Tibial artery (tissue), 4 donors: ENCODE measurements around the gene ROBO1.

ENCODE experiments used
- DNase-seq, 2 donors: peaks; one replicate each; pipeline ENCODE4 v3.0.0-alpha.2; 2019
- H3K27ac ChIP-seq, 2 donors: fragments of 200-600 bp; sonication (generic) in 1 of 2; 1 replicate in 1 of 2; 2 replicates in 1 of 2; pipeline ENCODE4 v1.5.1; 2018 to 2019; ENCODE audit warnings: mild to moderate bottlenecking in 1 of 2
- H3K27me3 ChIP-seq, 2 donors: fragments of 200-600 bp; sonication (generic) in 1 of 2; one replicate each; pipeline versions ENCODE4 v1.5.1 to v1.6.0; 2016 to 2019
- H3K36me3 ChIP-seq, 3 donors: fragments of 200-600 bp; sonication (generic) in 2 of 3; one replicate each; pipeline ENCODE4 v1.5.1; 2016 to 2019; ENCODE audit warnings: mild to moderate bottlenecking in 2 of 3
- H3K4me1 ChIP-seq, 4 donors: fragments of 200-600 bp; sonication (generic) in 2 of 4; 1 replicate in 3 of 4; 2 replicates in 1 of 4; pipeline ENCODE4 v1.5.1; 2016 to 2019
- H3K4me3 ChIP-seq, 2 donors: fragments of 200-600 bp; sonication (generic) in 1 of 2; 1 replicate in 1 of 2; 2 replicates in 1 of 2; pipeline ENCODE4 v1.5.1; 2018 to 2019; ENCODE audit warnings: mild to moderate bottlenecking in 2 of 2
- H3K9me3 ChIP-seq, 3 donors: fragments of 200-600 bp; sonication (generic) in 1 of 3; one replicate each; pipeline ENCODE4 v1.5.1; 2016 to 2019
- intact Hi-C: fragments of 100-400 bp; cut with DNase I; formaldehyde crosslinking; loops from one replicate; pipeline ENCODE4 v1.15.0; 2023; ENCODE audit warnings: low total_unique reads
- TF ChIP-seq, protein P1 (sequence below), 2 experiments: fragments of 200-600 bp in 1 of 2; fragments of 450-650 bp in 1 of 2; IDR thresholded peaks; one replicate each; pipeline ENCODE4 v1.5.1; 2017 to 2019; ENCODE audit warnings: antibody characterized with exemption in 2 of 2, mild to moderate bottlenecking in 1 of 2, moderate library complexity in 1 of 2

The ROBO1 gene

DNA sequence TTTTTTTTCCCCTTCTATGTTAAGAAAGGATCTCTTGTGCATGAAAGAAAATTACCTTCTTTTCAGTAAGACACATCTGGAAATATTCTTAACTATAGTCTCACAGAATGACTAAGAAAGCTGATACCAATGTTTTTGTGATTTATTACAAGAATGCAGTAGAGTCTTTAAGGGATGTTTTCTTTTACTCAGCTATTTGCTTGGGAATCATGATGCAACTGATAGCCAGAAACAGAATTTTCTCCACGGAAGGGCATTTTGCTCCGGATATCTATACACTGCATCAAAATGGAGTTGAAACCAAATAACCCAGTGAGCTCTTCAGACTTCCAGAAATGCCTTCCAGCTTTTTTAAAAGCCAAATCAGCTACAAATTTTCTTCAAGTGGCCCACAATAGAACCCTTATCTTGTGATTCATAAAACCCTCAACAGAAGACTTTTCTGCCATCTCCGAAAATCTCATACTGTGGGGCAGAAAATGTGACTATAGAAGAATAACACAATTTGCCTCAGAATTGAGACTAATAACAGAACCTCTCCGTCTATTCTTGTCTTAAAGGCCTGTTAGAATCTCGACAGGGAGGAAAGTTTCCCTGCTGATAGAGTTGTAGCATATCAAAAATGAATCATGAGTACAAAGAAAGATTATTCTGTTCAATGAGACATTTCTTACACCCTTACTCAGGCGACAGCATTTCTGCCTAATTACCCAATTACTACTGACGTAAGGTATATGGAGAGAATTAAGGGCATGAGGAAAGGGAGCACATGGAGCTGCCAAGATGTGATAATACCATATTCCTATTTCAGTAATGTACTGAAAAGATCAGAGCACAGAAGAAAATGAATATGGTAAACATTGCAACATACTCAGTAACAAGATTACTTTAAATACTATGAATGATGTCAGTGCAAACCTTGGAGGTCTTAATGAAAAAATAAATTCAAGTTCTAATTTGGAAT is 900.1 kb downstream of the ROBO1 start:
- no peak overlapping the region for H3K4me3 ChIP-seq
- H3K9me3 ChIP-seq: no peaks in the 10 kb centered on the region
- H3K36me3 ChIP-seq: no peaks in the 10 kb centered on the region
- no peak overlapping the region for H3K27ac ChIP-seq
- TF ChIP-seq, protein P1, sequence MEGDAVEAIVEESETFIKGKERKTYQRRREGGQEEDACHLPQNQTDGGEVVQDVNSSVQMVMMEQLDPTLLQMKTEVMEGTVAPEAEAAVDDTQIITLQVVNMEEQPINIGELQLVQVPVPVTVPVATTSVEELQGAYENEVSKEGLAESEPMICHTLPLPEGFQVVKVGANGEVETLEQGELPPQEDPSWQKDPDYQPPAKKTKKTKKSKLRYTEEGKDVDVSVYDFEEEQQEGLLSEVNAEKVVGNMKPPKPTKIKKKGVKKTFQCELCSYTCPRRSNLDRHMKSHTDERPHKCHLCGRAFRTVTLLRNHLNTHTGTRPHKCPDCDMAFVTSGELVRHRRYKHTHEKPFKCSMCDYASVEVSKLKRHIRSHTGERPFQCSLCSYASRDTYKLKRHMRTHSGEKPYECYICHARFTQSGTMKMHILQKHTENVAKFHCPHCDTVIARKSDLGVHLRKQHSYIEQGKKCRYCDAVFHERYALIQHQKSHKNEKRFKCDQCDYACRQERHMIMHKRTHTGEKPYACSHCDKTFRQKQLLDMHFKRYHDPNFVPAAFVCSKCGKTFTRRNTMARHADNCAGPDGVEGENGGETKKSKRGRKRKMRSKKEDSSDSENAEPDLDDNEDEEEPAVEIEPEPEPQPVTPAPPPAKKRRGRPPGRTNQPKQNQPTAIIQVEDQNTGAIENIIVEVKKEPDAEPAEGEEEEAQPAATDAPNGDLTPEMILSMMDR (IDR thresholded peaks at IDR 0.05): no peak
- H3K4me1 ChIP-seq: peaks cover 0 to 13% (median 2%) of the 10 kb centered on the region in 4 donors
- intact Hi-C loops: no loop called here
- H3K27me3 ChIP-seq: no peaks in the 10 kb centered on the region
- no peak for DNase-seq

DNA sequence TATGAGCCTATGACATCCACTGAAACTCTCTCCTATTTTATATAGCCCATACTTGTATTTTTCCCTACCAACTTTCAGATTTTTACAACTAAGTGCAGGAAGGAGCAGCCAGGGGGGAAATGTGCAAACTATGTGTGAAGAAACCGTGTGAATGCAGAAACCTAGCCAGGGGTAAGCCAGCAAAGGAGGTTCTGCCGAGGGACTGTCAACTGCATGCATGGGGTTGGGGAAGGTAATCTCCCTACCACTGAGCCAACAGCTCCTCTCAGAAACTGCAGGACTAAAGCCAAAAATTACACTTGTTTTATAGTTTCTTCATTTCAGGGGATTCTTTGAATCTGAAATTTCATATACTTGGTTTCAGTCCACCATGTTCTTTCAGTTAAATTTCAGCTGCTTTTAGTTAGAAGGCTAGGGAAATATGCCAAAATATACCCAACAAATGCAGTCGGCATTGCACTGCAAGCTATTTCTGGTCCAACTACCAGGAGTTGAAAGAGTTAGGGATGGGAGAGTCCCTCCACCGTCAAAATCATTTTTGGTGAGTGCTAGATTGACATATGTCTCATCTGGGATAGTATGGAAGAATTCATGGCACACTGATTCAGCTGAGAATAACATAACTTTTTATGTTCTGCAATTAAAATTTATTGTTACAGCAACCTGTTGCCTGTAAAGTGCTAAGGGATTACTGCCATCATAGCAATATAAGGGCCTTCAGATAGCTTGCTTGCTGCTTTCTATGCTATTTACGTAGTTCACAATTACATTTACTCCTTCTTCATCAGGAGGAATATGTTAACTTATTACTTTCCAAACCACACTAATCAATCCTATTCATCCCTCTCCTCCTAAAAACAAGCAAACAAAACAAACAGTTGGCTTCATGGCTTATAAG is 904.2 kb downstream of the ROBO1 start:
- intact Hi-C loops: no loop called here
- H3K27me3 ChIP-seq: no peaks in the 10 kb centered on the region
- TF ChIP-seq, protein P1 (IDR thresholded peaks at IDR 0.05): no peak
- H3K9me3 ChIP-seq: no peaks in the 10 kb centered on the region
- no peak overlapping the region for H3K4me3 ChIP-seq
- no peak overlapping the region for H3K27ac ChIP-seq
- no peaks in the 10 kb centered on the region for H3K36me3 ChIP-seq
- no peak for DNase-seq
- H3K4me1 ChIP-seq: peaks cover 0 to 13% (median 2%) of the 10 kb centered on the region in 4 donors

DNA sequence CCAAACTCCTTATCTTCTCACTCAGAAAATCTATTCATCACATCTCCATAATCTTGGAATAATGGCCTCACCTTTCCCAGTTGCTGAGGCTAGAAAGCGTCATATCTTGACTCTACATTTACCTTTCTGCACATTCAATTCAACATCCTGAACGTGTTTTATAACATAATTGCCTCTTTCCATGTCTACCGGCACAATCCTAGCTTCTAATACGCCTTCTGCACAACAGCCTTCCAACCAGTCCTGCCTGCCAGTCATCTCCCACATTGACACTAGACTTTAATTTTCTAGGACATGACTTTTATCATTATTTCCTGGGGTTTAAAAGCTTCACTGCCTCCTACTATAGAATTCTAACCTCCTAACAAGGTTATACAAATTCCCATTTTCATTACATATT is 906.6 kb downstream of the ROBO1 start:
- no peaks in the 10 kb centered on the region for H3K27me3 ChIP-seq
- no peak overlapping the region for H3K4me3 ChIP-seq
- TF ChIP-seq, protein P1 (IDR thresholded peaks at IDR 0.05): no peak
- intact Hi-C loops: no loop called here
- no peaks in the 10 kb centered on the region for H3K9me3 ChIP-seq
- H3K36me3 ChIP-seq: no peaks in the 10 kb centered on the region
- no peak overlapping the region for H3K27ac ChIP-seq
- peaks cover 0 to 5% (median 2%) of the 10 kb centered on the region in 4 donors for H3K4me1 ChIP-seq
- DNase-seq: no peak

DNA sequence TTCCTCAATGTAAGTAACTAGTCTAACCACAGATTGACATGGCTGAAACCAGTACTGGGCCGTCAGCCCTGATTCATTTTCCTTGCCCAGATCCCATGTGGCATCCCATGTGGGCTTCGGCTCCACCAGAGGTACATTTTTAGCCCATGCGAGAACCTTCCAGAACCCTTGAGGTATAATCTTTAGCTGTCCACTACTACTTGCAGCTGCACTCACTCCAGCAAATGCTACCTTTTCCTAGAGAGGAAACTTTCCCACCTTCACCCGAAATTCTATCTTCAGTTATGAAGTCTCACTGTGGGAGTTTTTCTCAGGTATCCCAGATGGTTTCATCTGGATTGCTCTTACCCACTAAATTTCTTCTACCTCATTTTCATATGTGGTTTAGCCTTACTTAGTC is 907.2 kb downstream of the ROBO1 start:
- H3K27me3 ChIP-seq: no peaks in the 10 kb centered on the region
- H3K4me1 ChIP-seq: peaks cover 0 to 5% (median 2%) of the 10 kb centered on the region in 4 donors
- no peak overlapping the region for H3K4me3 ChIP-seq
- intact Hi-C loops: no loop called here
- no peaks in the 10 kb centered on the region for H3K36me3 ChIP-seq
- TF ChIP-seq, protein P1 (IDR thresholded peaks at IDR 0.05): no peak
- no peaks in the 10 kb centered on the region for H3K9me3 ChIP-seq
- H3K27ac ChIP-seq: no peak overlapping the region
- DNase-seq: no peak

DNA sequence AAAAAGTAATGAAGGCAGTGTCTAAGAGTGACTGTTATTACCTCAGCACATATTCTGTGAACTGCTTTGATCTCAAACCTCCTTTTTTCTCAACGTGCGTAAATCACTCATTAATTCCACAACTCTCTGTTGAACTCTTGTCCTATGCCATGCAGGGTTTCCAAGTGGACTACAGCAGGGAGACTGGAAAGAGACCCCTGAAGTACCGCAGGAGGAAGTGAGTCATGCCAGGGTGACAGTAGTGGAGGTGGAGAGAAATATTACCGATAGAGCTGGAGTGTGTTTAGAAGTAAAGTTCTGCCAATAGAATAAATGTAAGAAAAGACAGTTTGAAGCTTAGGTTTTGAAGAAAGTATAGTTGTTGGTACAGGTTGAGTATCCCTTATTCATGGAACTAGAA is 908.9 kb downstream of the ROBO1 start:
- peaks cover 0 to 8% (median 1%) of the 10 kb centered on the region in 4 donors for H3K4me1 ChIP-seq
- H3K36me3 ChIP-seq: no peaks in the 10 kb centered on the region
- H3K27ac ChIP-seq: no peak overlapping the region
- intact Hi-C loops: no loop called here
- H3K4me3 ChIP-seq: no peak overlapping the region
- TF ChIP-seq, protein P1 (IDR thresholded peaks at IDR 0.05): no peak
- DNase-seq: no peak
- no peaks in the 10 kb centered on the region for H3K27me3 ChIP-seq
- no peaks in the 10 kb centered on the region for H3K9me3 ChIP-seq
